RPMI8226 (cell line): ENCODE data around the gene HMGB1.

Experiments
- DNase-seq: peaks from one replicate; pipeline ENCODE4 v3.0.0-alpha.2; 2015

HMGB1 gene

DNA sequence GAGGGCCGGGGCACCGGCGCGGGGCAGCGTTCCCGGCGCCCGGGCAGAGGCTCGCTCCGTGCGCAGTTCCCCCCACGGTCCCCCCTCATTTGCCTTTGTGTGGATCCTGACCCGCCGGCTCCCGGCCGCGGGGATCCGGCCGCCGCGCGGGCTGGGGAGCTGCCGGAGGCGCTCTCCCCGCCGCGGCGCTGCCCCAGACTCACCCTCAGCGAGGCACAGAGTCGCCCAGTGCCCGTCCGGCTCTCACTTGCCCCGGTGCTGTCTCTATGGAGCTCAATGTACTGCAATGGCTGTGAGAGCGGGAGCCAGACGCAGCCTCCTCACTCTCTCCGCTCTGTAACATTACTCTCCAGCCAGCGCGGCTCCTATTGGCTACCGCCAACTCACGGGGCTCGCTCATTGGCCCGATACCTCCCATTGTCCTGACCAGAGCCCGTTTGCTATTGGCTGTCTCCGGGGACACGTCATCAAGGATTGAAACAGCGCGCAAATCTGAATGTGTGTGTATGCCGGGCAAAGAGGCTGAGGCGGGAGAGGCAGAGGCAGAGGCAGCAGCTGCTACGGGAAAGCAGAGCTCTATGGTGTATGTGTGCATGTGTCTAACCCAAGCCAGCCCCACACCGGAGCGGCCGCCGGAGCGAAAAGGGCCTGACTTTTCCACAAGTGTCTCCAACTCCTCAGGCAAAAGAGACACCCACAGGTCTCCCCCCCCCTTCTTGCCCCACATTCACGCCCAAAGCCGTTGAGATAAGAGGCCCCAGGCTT, at the start of gene HMGB1:
Gene HMGB1, minus strand, starts transcription at position 344 of the 765 bp plus-strand sequence. CDS start 2,256 bp downstream, outside the sequence.
- peak; percentile 97 for DNase-seq

DNA sequence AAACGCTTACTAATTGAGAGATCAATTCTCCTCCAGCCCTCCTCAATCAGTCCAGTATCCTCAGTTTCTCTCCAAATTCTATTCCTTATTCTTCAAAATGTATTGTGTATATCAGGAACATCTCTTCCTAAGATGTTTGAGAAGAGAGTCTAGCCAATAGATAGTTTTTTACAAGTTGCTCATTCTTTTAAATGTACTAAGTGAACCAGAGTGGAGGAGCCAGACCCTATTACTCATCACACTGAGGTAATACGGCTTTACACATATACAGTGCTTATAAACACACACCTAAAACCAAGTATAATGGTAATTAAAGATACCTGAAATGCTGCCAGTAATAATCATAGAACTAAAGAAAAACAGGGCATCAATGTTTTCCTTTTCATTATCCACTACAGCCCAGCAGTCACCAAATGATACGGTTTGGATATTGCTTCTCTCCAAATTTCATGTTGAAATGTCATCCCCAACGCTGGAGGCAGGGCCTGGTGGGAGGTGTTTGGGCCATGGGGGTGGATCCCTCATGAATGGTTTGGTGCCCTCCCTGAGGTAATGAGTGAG, 45.2 kb upstream of the HMGB1 start:
- no peak for DNase-seq

DNA sequence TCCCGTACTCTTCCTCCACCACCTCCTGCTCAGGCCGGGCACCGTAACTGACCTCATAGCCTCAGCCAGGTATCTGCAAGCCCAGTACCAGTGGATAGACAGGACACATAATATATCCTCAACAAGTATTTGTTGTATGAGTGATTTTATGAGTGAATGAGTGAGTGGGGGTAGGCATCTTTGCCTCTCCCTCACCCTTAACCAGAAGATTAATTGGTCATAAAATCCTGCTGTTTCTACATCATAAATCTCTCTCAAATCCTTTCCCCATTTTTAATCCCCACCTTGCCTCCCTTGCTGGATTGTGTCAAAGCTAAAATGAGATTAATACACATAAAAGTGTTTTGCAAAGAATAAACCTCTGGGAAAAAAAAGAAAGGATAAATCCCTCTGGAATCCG, 44.4 kb upstream of the HMGB1 start:
- no peak for DNase-seq

DNA sequence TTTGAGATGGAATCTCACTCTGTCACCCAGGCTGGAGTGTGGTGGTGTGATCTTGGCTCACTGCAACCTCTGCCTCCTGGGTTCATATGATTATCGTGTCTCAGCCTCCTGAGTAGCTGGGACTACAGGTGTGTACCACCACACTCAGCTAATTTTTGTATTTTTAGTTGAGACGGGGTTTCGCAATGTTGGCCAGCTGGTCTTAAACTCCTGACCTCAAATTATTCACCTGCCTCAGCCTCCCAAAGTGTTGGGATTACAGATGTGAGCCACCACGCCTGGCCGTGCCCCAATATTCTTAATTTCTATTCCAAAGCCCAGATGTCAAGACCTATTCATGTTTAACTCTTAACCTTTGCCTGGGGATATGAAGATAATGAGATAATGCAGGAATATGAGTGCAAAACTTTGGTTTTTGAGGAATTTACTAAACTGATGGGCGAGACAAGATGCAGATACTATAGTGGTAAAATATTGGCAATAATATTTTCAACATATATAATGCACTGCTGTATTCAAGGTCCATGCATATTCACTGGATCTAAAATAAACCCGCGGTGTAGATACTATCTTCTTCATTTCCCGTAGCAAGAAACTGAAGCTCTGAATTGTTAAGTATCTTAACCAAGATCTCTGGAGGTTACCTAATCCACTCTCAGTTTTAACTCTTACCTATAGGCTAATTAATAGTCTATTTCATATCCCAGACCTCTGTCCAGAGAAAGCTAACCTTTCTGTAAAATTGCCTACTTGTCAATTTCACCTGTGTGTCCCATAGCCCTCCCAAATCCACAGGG, 43.7 kb upstream of the HMGB1 start:
- no peak for DNase-seq

DNA sequence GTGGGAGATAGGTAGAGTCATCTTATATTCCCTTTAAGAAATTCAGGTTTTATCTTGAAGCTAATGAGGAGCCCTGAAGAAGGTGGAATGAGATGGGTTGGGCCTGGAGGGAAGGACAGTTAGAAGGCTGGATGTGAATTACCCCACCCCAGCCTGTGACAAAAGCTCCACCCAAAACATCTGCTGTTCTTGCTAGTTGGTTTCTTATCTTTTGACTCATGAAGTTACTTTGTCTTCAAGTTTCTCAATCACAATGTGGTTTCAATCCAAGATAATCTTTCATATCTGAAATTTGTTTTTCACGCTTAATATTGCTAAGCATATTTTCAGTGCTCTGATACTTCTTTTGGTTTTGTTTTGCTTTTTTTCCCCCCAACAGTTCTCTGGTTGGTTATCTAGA, 38.3 kb upstream of the HMGB1 start:
- DNase-seq = no peak

DNA sequence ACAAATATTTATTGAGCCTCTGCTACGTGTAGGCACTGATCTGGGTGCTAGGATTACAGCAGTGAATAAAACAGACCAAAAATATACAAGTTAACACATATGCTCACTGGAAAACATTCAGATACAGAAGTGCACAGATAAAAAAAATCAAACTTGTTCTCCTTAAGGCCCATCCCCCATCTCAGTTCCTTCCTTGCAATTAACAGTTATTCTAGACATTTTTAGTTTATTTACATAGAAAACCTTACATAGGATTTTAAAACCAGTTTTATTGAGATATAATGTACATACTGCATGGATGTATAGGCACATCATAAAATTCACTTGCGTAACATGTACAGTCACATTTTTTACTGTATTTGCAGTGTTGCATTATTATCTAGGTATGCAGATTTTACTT, 36.5 kb upstream of the HMGB1 start:
- no peak for DNase-seq

DNA sequence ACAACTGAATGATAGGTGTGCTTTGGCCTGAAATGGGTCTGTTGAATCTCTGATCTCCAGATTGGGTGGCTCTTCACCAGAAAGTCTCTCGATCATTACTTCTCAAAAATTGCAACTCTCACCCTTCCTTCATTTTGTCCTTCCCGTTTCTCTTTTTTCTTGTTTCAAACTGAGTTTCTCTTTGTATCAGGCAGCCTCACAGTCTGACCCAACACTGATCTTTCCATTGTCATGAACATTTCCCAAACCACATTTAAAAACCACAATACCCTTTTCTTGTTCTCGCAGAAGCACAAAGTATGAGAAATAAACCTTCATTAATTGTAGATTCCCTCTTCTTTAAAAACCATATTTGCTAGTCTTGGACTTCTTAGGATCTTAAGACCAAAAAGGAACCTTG, 33.6 kb upstream of the HMGB1 start:
- no peak for DNase-seq

DNA sequence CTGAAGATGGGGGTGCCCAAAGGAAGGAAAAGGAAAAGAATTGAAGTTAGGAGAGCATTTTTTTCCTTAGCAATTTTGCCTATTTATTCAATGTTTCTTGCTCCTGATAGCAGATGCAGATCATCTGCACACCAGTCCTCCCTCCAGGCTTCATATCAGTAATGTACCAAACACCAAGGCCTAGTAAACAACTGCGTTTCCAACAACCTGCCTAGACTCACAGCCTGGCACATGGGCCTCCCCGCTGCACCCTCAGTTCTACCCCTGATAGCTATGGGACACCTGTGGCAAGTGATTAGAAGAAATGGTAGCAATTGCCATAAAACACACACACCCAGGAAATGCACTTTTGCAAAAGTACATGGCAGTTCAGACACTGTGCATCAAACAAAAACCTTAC, 30.4 kb upstream of the HMGB1 start:
- DNase-seq = no peak

DNA sequence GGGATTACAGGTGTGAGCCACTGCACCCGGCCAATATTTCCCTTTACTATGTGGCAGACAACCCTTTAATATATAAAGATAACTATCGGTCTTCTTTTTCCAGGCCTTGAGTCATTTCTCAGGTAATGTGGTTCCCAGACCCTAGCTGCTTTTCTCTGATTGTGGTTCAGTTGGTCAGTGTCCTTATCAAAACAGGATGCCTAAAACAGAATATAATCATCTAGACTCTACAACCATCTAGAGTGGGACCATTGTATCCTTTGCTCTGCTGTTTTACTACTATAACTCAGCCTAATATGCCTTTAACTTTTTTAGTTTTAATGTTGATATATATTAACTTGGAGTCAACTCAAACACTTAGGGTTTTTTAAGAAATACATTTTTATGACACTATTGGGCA, 30.0 kb upstream of the HMGB1 start:
- no peak for DNase-seq

DNA sequence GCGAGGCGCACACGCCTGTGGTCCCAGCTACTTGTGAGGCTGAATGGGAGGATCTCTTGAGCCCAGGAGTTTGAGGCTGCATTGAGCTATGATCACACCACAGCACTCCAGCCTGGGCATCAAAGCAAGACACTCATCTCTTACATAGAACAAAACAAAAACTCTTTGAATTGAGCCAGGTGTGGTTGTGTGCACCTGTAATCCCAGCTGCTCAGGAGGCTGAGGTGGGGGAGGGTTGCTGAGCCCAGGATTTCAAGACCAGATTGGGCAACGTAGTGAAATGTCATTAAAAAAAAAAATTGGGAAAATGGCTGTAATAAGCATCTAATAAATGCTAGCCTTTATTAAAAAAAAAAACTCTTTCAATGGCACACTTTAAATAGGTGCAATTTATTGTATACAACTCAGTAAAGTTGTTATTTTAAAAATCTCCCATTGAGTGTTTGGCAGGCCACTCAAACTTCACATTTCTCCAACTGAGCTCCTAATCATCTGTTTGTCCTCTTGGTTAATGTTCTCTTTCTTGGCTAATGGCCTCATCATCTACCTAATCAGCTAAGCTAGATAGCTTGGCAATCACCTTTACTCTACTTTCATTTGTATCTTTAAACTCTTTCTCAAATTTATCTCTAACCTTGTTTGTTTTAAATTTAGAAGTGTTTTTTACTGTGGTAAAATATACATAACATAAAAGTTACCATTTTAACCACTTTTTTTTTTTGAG, 28.1 kb upstream of the HMGB1 start:
- DNase-seq = peak; percentile 20

DNA sequence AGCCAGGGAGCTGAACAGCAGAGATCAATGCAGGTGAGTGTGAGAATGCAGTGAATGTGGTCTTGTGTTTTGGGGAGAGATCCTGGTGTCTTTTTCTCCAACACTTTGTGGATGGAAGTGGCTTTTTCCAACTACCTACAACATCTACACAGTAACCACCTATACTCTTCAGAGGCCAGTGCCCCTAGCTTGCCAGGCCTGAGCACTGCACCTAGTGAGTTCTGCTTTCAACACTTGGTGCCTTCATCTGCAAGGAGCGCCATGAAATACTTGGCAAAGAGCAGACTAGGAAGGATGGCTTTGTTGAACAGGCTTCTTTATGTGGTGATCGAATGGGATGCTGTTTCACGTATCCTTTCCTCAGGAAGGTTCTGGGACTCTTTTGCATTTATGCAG, 21.3 kb upstream of the HMGB1 start:
- no peak for DNase-seq

DNA sequence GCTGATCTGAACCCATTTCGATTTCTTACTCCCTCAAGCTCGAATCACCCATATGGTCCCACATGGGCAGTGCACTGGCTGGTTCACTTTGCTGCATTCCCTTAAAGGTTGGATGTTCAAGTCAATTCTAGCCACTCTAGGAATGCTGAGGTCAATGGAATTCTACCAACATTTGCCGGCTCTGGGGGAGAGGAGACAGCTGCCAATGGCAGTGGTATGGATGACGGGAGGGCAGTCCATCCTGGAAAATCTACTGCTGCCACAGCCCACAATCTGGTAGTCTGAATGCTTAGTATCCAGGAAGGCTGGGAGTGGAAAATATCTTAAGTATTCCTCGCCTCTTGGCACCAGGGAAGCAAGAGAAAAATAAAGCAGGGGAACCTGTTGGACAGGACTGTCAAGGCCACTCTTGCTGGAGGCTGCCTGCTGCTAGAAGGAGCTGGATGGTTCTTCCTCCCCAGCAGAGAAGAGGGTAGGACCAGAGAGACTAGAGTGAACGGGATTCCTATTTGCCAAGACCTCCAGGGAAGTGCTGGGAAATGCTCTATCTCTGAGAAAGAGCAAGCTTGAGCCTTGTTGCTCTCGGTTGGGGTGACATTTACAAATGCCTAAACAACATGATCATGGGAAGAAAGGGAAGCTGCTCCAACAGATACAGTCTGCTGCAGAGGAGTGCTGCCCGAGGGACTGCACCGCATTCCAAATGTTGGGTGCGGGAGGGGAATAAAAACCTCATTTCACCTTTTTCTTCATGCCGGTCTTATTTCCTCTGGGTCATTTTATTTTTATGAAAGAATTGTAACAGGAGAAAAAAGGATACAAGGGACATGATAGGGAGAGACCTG, 20.7 kb upstream of the HMGB1 start:
- no peak for DNase-seq

DNA sequence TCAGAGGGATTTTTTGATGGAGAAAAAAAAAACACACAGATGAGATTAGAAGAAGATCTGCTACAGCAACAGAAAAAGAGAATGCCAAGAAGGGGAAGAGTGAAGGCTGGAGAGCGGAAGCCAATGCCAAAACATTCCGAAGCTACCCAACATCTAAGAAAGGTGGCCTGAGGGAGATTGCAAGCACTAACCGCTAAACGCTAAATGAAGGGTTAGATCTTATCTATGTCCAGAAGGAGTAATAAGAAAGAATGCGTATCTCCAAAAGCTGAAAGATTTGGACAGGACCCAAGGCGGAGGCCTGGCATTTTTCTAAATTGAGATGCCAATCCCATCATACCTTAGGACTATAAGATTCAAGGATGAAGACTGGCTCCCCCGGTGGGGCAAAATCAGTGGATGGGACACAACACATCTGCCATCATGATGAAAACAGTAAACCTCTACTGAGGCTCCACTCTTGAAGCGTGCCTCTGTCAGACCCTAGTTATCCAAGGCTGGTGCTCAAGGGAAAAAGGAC, 15.6 kb upstream of the HMGB1 start:
- DNase-seq = no peak

DNA sequence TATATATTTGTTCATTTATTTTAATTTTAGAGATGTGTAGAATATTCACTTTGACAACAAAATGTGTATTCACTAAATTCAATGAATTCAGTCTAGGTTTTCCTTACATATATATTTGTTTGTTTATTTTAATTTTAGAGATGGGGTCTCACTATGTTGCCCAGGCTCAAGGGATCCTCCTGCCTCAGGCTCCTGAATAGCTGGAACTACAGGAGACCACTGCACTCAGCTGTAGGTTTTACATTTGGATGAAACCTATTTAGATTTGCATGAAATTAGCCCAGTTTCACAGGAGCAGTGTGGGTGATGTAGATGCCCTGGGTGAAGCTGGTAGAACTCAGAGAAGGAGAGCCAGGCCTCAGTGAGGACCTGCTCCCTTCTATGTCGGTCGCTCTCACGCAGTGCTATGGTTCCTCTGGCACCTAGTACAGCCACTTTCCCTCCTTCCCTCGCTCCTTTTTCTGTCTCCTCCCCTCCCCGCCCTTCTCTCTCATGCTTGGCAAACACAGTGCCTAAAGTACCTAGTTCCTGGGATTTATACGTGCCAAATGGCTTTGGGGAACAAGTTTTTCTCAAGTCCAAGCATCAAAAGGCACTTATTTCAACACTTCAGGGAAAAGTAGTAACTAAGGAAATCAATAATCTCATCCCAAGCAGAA, 14.7 kb upstream of the HMGB1 start:
- no peak for DNase-seq

DNA sequence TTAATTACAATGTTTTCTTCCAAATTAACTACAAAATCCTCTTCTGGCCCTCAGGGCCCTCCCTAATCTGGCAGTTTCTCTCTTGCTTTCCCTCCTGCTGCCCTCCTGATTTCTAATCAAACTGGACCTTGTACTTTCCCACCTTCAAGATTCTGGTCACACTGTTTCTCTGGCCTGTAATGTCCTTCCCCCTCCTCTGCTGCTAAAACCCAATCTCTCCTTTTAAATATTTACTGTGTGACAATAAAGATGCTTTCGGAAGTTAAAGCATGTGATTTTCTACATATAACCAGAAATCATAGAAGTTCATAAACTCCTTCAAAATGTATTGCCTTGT, 14.1 kb upstream of the HMGB1 start:
- DNase-seq = no peak

DNA sequence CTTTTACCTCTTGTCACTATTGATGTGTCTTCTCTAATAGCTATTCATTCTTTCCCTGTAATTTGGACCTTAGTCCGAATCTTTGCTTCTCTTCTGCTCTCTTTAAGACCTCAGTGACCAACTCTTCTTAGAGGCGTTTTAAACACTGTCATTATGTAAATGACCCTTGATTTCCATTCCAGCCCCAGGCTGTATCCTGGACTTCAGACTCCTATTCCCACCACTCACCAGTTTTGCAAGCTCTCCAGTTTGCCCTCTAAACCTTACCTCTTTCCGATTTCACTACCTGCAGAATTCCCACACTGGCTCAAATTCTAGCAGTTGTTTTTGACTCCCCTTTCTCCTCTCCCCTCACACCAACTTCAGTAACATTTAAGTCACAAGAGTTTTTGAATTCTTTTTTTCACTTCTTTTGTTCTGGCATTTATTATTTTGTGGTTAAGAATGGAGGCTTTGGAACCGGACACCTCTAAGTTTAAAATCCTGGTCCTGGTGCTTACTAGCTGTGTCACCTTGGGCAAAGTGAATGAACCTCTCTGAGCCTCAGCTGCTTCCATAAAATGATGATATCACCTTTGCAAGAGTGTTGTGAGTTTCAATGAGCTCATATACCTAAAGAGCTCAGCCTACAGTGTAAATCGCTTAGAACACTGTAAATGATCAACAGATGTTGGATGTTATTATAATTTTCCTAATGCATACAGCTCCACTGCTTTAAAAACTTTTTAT, 13.6 kb upstream of the HMGB1 start:
- no peak for DNase-seq

DNA sequence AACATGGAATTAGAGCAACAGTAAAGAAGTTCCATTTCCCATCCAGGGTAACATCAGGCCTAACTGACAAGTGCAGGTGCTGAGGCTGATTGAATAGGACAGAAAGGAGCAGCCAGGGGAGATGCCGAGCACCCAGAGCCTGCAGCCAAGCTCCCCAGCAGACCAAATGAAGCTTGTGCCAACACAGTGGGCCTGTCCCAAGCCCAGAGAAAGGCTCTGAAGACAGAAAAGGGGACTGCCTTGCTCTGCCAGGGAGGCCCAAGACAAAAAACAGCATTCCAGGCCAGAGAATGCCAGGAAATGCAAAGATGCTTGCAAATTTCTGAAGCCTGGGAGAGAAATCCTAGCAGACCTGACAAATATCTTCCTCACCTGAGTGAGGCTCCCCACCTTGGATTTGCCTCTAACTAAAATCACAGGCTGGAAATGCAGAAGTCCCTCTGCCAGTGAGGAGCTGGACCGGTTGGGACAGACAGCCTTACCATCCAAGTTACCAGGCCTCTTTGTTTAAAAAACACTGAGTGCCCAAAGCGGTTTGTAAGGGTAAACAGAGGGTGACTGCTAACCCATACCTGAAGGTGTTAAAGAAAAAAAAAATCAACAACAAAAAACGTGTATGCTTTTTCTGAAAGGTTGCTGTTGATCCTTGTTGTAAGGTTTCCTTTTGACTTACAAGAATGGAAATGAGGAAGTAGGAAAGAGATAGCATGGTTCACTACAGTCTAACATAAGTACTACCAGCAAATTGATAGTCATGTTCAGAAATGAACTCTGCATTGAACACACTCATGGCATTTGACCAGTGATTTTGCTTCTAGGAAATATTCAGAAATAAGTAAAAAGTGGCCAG, 11.8 kb upstream of the HMGB1 start:
- no peak for DNase-seq

DNA sequence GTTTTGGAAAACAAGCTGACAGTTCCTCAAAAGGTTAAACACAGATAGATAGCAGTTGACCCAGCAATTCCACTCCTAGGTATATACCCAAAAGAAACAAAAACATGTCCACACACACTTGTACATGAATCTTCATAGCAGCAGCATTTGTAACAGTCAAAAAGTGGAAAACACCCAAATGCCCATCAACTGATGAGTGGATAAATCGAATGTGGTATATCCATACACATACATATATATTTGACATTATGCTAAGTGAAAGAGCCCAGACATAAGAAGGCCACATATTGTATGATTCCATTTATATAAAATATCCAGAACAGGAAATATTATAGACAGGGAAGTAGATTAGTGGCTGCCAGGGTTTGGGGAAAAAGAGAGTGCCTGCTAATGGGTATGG, 7.9 kb upstream of the HMGB1 start:
- no peak for DNase-seq

DNA sequence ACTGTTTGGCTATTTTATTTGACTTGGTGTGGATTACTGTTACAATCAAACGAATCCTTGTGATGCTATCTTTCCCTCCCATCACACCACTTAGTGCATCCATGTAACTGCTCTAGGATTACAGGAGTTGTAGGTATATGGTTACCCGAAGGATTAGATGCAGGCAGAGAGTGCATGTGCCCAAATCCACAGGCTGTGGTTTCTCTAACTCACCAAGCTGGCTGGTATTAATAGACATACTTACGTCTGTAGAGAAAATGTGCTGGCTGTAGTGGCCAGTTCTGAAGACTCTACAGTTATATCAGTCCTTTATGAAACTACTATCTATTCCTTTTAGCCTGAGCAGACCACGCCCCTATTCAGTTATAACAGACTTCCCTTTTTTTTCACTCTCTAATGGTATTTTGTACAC, 1.1 kb upstream of the HMGB1 start:
- DNase-seq = peak; percentile 80

DNA sequence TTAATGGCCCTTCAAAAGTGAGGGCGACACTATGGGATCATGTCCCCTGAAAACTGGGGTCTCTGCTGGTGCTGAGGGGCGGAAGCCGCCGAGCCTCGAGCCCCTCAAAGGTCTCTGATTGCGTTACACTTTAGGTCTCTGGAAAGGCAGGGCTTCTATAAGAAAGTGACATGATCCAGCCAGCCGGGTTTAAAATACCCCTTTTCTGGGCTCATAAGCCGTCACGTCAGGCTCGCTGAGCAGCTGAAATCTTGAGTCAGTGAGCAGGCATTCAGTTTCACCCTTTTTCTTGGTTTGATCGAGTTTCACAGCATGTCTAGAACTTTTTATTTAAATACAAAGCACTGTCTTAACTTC, 600 bp upstream of the HMGB1 start:
- peak; percentile 46 for DNase-seq

DNA sequence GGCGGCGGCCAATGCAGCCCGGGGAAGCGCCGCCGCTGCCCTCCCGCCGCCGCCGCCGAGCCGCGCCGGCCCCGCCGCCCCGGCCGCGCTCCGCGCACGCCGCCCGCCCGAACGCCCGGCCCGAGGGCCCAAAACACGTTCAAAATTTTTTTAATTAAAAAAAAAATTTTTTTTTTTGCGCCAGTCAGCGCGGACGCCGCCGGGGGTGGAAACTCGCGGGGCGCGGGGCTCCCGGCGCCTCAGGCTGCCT, 468 bp downstream of the HMGB1 start:
- no peak for DNase-seq
